ENCODE results near the gene CBFA2T3. TPM values are rescaled to one million over a fixed set of nuclear protein-coding genes. Genes with fewer than 3 reads are reported as not detected.
A peak's percentile ranks its signal among the peaks of the same experiment; 100 is the strongest.

The CBFA2T3 gene
- total RNA-seq, 1 donor from 2014 or later = not detected

- no peak overlapping the region for H3K27ac Mint-ChIP-seq
These were observed 18.0 kb downstream of the CBFA2T3 start for GRCh38 chr16:88959022-88959421.

GRCh38 chr16:88957887-88958577 is 19.0 kb downstream of the CBFA2T3 start:
- Mint-ChIP-seq H3K36me3 (ENCODE audit: low read depth) (no peaks in the 10 kb centered on the region), H3K27me3 (peaks cover 12% of the 10 kb centered on the region), H3K4me1 (peaks cover 12% of the 10 kb centered on the region), H3K27ac (no peak overlapping the region), H3K4me3 (peak overlapping the region; percentile 18), H3K9me3 (no peaks in the 10 kb centered on the region)
- intact Hi-C loops (cut with micrococcal nuclease) = no loop called here
- peak; percentile 73 for DNase-seq

More at GRCh38 chr16:88959022-88959421, 18.0 kb downstream of the CBFA2T3 start:
- H3K9me3 Mint-ChIP-seq = no peaks in the 10 kb centered on the region
- peaks cover 12% of the 10 kb centered on the region for H3K4me1 Mint-ChIP-seq
- no peaks in the 10 kb centered on the region for H3K36me3 Mint-ChIP-seq (ENCODE audit: low read depth)
- intact Hi-C loops (cut with micrococcal nuclease) = no loop called here
- peaks cover 12% of the 10 kb centered on the region for H3K27me3 Mint-ChIP-seq
- no peak overlapping the region for H3K4me3 Mint-ChIP-seq
- no peak for DNase-seq

GRCh38 chr16:88957433-88957767 is 19.6 kb downstream of the CBFA2T3 start:
- peak overlapping the region; percentile 18 for H3K4me3 Mint-ChIP-seq
- H3K4me1 Mint-ChIP-seq = peaks cover 12% of the 10 kb centered on the region
- intact Hi-C loops (cut with micrococcal nuclease) = no loop called here
- H3K36me3 Mint-ChIP-seq (ENCODE audit: low read depth) = no peaks in the 10 kb centered on the region
- H3K9me3 Mint-ChIP-seq = no peaks in the 10 kb centered on the region
- peaks cover 12% of the 10 kb centered on the region for H3K27me3 Mint-ChIP-seq
- peak overlapping the region; percentile 5 for H3K27ac Mint-ChIP-seq
- DNase-seq = no peak

GRCh38 chr16:88956546-88957432 is 20.2 kb downstream of the CBFA2T3 start:
- H3K27me3 Mint-ChIP-seq = peaks cover 12% of the 10 kb centered on the region
- no peaks in the 10 kb centered on the region for H3K36me3 Mint-ChIP-seq (ENCODE audit: low read depth)
- H3K4me3 Mint-ChIP-seq = no peak overlapping the region
- no peak for DNase-seq
- H3K27ac Mint-ChIP-seq = no peak overlapping the region
- peaks cover 12% of the 10 kb centered on the region for H3K4me1 Mint-ChIP-seq
- intact Hi-C loops (cut with micrococcal nuclease) = no loop called here
- H3K9me3 Mint-ChIP-seq = no peaks in the 10 kb centered on the region

- H3K4me1 Mint-ChIP-seq = peaks cover 12% of the 10 kb centered on the region
- intact Hi-C loops (cut with micrococcal nuclease) = no loop called here
- H3K36me3 Mint-ChIP-seq (ENCODE audit: low read depth) = no peaks in the 10 kb centered on the region
- no peaks in the 10 kb centered on the region for H3K9me3 Mint-ChIP-seq
- H3K4me3 Mint-ChIP-seq = no peak overlapping the region
- no peak for DNase-seq
- no peak overlapping the region for H3K27ac Mint-ChIP-seq
- H3K27me3 Mint-ChIP-seq = peaks cover 12% of the 10 kb centered on the region
These were observed 21.1 kb downstream of the CBFA2T3 start for GRCh38 chr16:88955906-88956305.

GRCh38 chr16:88953003-88953690 is 23.9 kb downstream of the CBFA2T3 start:
- Mint-ChIP-seq H3K36me3 (ENCODE audit: low read depth) (no peaks in the 10 kb centered on the region), H3K4me1 (peaks cover 12% of the 10 kb centered on the region), H3K4me3 (no peak overlapping the region), H3K27ac (peak overlapping the region; percentile 14), H3K9me3 (no peaks in the 10 kb centered on the region), H3K27me3 (peaks cover 10% of the 10 kb centered on the region)
- no peak for DNase-seq
- intact Hi-C loops (cut with micrococcal nuclease) = no loop called here

GRCh38 chr16:88951989-88952388 is 25.0 kb downstream of the CBFA2T3 start:
- peaks cover 2% of the 10 kb centered on the region for H3K27me3 Mint-ChIP-seq
- H3K27ac Mint-ChIP-seq = no peak overlapping the region

GRCh38 chr16:88951501-88951900 is 25.5 kb downstream of the CBFA2T3 start:
- intact Hi-C loops (cut with micrococcal nuclease) = no loop called here
- no peak overlapping the region for H3K27ac Mint-ChIP-seq
- H3K36me3 Mint-ChIP-seq (ENCODE audit: low read depth) = no peaks in the 10 kb centered on the region
- H3K9me3 Mint-ChIP-seq = no peaks in the 10 kb centered on the region
- no peaks in the 10 kb centered on the region for H3K4me1 Mint-ChIP-seq
- peaks cover 5% of the 10 kb centered on the region for H3K27me3 Mint-ChIP-seq
- DNase-seq = no peak
- H3K4me3 Mint-ChIP-seq = no peak overlapping the region

More at GRCh38 chr16:88951989-88952388, 25.0 kb downstream of the CBFA2T3 start:
- Mint-ChIP-seq H3K9me3 (no peaks in the 10 kb centered on the region), H3K4me1 (peaks cover 1% of the 10 kb centered on the region), H3K4me3 (no peak overlapping the region), H3K36me3 (ENCODE audit: low read depth) (no peaks in the 10 kb centered on the region)
- intact Hi-C loops (cut with micrococcal nuclease) = no loop called here
- DNase-seq = no peak

- H3K36me3 Mint-ChIP-seq (ENCODE audit: low read depth) = no peaks in the 10 kb centered on the region
- intact Hi-C loops (cut with micrococcal nuclease) = loop anchor here (10.0 kb wide), 1 partner anchor 146 kb away; the partner anchor contains the start of gene ACSF3
- no peak overlapping the region for H3K4me3 Mint-ChIP-seq
- H3K4me1 Mint-ChIP-seq = no peaks in the 10 kb centered on the region
- H3K27me3 Mint-ChIP-seq = peaks cover 16% of the 10 kb centered on the region
- no peaks in the 10 kb centered on the region for H3K9me3 Mint-ChIP-seq
- no peak for DNase-seq
- H3K27ac Mint-ChIP-seq = no peak overlapping the region
These were observed 28.1 kb downstream of the CBFA2T3 start for GRCh38 chr16:88948781-88949490.

GRCh38 chr16:88945473-88945872 is 31.5 kb downstream of the CBFA2T3 start:
- Mint-ChIP-seq H3K36me3 (ENCODE audit: low read depth) (no peaks in the 10 kb centered on the region), H3K27me3 (peaks cover 30% of the 10 kb centered on the region), H3K27ac (no peak overlapping the region), H3K9me3 (no peaks in the 10 kb centered on the region), H3K4me1 (no peaks in the 10 kb centered on the region), H3K4me3 (no peak overlapping the region)
- no peak for DNase-seq
- intact Hi-C loops (cut with micrococcal nuclease) = loop anchor here (10.0 kb wide), 1 partner anchor 149 kb away; the partner anchor contains the start of gene ACSF3

- Mint-ChIP-seq H3K27me3 (peaks cover 39% of the 10 kb centered on the region), H3K9me3 (no peaks in the 10 kb centered on the region), H3K27ac (no peak overlapping the region), H3K4me3 (no peak overlapping the region), H3K4me1 (no peaks in the 10 kb centered on the region), H3K36me3 (ENCODE audit: low read depth) (no peaks in the 10 kb centered on the region)
- DNase-seq = no peak
- intact Hi-C loops (cut with micrococcal nuclease) = loop anchor here (1.0 to 10.0 kb wide), 2 partner anchors 151 to 172 kb away; partner anchors contain the start of gene ACSF3
These were observed 33.3 kb downstream of the CBFA2T3 start for GRCh38 chr16:88943741-88944140.

- Mint-ChIP-seq H3K4me3 (no peak overlapping the region), H3K27ac (no peak overlapping the region), H3K36me3 (ENCODE audit: low read depth) (no peaks in the 10 kb centered on the region), H3K27me3 (peaks cover 38% of the 10 kb centered on the region), H3K4me1 (no peaks in the 10 kb centered on the region), H3K9me3 (no peaks in the 10 kb centered on the region)
- intact Hi-C loops (cut with micrococcal nuclease) = loop anchor here (1.0 to 10.0 kb wide), 2 partner anchors 152 to 172 kb away; partner anchors contain the start of gene ACSF3
- DNase-seq = no peak
These were observed 33.8 kb downstream of the CBFA2T3 start for GRCh38 chr16:88943131-88943664.
